AG04450 (cell line): ENCODE results near the gene FAM47E. TPM values are rescaled to one million over a fixed set of nuclear protein-coding genes. Genes with fewer than 3 reads are reported as not detected.

Source experiments
- CTCF ChIA-PET: fragments of 300-600, 350-600 bp; formaldehyde crosslinking; extraction: SDS; loops from one replicate; lab custom pipeline; 2022; ENCODE audit warnings: antibody characterized with exemption, inconsistent platforms; lab: Charles Lee
- POLR2A ChIA-PET: fragments of 350-600 bp; formaldehyde crosslinking; extraction: SDS; loops from one replicate; lab custom pipeline; 2021; ENCODE audit warnings: antibody characterized with exemption, inconsistent platforms; lab: Yijun Ruan, JAX
- DNase-seq: peaks from one replicate; pipeline ENCODE4 v3.0.0-alpha.2; 2011; ENCODE audit warnings: low read depth, low spot score
- H3K27ac ChIP-seq: one replicate; pipeline ENCODE4 v1.5.1; 2012; ENCODE audit warnings: low read depth, low read length, control low read depth
- H3K27me3 ChIP-seq: one replicate; pipeline ENCODE4 v1.6.0; 2012; ENCODE audit warnings: low read length; ENCODE audit not compliant: control insufficient read depth, insufficient read depth
- H3K4me3 ChIP-seq: 2 replicates; pipeline ENCODE4 v1.5.1; 2011; ENCODE audit warnings: mild to moderate bottlenecking, low read depth, low read length, control low read depth
- H3K9me3 ChIP-seq: 2 replicates; pipeline ENCODE4 v1.5.1; 2012; ENCODE audit warnings: low read length; ENCODE audit not compliant: control insufficient read depth, insufficient read depth
- polyA plus RNA-seq: library from polyadenylated mRNA; depleted of rRNA; stranded (reverse); fragments of >200 nt; gene quantifications from 2 replicates; pipeline ENCODE4 v1.2.3, GENCODE V29; 2011
- TF ChIP-seq, protein P1 (sequence below): IDR thresholded peaks from 2 replicates; pipeline ENCODE4 v1.5.1; 2011; ENCODE audit warnings: low read depth, low read length, control low read depth, inconsistent platforms

The FAM47E gene
- polyA plus RNA-seq, 1 experiment = 0.06 TPM

DNA sequence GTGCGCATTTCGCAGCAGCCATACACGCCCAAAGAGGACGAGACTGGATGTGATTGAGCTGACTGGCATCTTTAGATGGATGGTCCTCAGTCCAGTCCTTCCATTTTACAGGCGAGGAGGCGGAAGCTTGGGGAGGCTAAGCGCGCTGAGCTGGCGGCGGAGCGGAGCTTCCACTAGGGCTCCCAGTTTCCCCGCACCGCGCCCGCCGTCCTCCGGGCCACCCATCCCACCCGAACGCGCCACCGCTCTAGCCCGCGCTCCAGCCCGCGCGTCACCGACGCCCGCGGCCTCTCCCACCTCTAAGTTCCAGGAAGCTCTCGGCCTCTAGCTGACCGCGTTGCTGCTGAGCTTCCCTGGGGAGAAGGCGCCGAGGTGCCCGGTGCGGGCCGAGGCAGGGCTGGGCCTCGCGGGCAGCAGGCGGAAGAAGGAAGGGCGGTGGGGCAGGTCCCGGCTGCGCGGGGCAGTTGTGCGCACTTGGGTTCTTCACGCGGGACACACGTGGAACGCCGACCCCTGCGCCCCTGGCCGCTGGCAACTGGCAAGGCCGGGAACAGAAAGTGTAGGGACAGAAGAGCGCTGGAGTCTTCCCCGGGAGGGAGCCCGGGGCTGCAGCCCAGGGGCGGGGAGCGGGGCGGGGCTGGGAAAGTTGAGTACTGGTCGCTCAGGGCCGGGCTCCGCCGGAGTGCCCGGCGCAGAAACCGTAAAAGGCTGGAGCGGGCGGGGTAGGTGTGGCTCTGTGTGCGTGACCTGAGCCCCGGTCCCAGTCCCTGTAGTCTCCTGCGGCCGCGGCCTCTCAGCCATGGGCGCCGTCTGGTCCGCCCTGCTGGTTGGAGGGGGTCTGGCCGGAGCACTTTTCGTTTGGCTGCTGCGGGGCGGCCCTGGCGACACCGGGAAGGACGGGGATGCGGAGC, 54.7 kb downstream of the FAM47E start, which contains the start of gene STBD1:
STBD1 (plus strand) TSS at position 763 of the 911 bp plus-strand sequence; CDS start at position 800, 37 bp downstream.
- peak; percentile 15 for DNase-seq
- ChIA-PET POLR2A (interaction anchor here (0.6 to 1.2 kb wide), 3 partner anchors 98 to 451 kb away, joined by 3 to 4 read pairs (median 3); no protein-coding TSS in a partner anchor), CTCF (interaction anchor here (1.5 to 4.0 kb wide), 4 partner anchors 10 to 126 kb away, joined by 6 to 63 read pairs (median 7); no protein-coding TSS in a partner anchor)

DNA sequence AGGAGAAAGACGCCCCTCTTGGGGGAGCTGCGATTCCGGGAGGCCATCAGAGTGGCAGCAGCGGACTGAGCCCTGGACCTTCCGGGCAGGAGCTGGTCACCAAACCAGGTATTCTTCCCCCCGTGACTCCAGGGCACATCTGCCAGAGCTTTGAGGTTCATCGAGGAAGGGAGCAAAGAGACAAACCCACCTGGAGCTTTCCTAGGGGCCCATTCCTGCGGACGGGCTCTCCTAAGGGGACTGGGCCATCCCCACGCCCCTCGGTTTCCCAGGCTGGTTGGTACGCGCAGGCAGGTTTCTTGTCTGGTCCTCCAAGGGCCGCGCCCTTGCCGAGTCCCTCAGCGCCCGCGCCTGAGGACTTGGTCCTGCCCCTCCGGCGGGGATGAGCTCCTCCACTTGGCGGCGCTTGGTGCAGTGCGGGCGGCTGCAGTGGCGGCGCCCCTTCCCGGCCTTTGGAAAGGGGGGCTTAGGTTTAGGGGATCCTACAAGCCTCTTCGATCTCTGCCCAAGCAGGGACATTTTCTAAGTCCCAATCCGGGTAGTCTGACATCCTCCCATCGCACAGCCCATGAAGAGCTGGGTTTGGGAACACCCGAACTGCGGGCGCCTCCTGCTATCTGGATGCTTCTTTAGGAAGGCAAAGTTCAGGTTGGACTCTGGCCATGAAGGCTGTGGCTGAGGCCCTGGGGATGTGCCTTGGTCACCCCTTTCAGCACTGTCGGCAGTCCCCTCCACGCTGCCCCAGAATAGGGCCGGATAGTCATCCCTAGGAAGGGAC, 55.5 kb downstream of the FAM47E start:
- Histone ChIP-seq H3K4me3 (peak overlapping the region; percentile 77), H3K9me3 (no peaks in the 10 kb centered on the region; the same call in 1 of the 2 replicates), H3K27me3 (no peaks in the 10 kb centered on the region), H3K27ac (no peak overlapping the region)
- ChIA-PET POLR2A (no interaction called here), CTCF (interaction anchor here (0.5 to 4.0 kb wide), 5 partner anchors 9 to 187 kb away, joined by 3 to 63 read pairs (median 6); no protein-coding TSS in a partner anchor)
- TF ChIP-seq, protein P1, sequence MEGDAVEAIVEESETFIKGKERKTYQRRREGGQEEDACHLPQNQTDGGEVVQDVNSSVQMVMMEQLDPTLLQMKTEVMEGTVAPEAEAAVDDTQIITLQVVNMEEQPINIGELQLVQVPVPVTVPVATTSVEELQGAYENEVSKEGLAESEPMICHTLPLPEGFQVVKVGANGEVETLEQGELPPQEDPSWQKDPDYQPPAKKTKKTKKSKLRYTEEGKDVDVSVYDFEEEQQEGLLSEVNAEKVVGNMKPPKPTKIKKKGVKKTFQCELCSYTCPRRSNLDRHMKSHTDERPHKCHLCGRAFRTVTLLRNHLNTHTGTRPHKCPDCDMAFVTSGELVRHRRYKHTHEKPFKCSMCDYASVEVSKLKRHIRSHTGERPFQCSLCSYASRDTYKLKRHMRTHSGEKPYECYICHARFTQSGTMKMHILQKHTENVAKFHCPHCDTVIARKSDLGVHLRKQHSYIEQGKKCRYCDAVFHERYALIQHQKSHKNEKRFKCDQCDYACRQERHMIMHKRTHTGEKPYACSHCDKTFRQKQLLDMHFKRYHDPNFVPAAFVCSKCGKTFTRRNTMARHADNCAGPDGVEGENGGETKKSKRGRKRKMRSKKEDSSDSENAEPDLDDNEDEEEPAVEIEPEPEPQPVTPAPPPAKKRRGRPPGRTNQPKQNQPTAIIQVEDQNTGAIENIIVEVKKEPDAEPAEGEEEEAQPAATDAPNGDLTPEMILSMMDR = peak; percentile 47
- no peak for DNase-seq

More for the DNA sequence above, 54.7 kb downstream of the FAM47E start, which contains the start of gene STBD1:
- peak within 1 kb of the TSS; percentile 47 for H3K27ac ChIP-seq
- H3K4me3 ChIP-seq = peak within 1 kb of the TSS; percentile 77
- no peaks in the 10 kb centered on the region; the same call in 1 of the 2 replicates for H3K9me3 ChIP-seq
- H3K27me3 ChIP-seq = no peaks in the 10 kb centered on the region
- TF ChIP-seq, protein P1 = no peak

DNA sequence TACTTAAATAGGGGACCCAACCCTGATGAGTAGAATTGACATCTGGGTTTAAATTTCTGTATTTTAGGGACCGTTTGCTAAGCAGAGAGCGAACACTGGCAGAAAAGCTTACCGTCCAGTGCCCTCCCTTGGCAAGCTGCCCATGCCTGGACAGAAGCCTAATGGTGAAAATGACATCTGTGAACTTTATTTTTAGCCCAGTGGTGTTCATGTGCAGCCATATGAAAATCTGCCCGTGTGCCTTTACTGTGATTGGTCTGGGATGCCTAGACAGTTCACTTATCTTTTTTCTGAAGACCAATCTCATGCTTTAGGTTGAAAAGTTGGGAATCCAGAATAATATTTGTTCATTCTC, 56.1 kb downstream of the FAM47E start:
- TF ChIP-seq, protein P1 = no peak
- CTCF ChIA-PET = interaction anchor here (0.5 to 4.0 kb wide), 6 partner anchors 9 to 708 kb away, joined by 3 to 63 read pairs (median 6); no protein-coding TSS in a partner anchor
- Histone ChIP-seq H3K9me3 (no peaks in the 10 kb centered on the region; the same call in 1 of the 2 replicates), H3K27me3 (no peaks in the 10 kb centered on the region), H3K27ac (no peak overlapping the region), H3K4me3 (peak overlapping the region; percentile 77)
- no peak for DNase-seq
- POLR2A ChIA-PET = no interaction called here

DNA sequence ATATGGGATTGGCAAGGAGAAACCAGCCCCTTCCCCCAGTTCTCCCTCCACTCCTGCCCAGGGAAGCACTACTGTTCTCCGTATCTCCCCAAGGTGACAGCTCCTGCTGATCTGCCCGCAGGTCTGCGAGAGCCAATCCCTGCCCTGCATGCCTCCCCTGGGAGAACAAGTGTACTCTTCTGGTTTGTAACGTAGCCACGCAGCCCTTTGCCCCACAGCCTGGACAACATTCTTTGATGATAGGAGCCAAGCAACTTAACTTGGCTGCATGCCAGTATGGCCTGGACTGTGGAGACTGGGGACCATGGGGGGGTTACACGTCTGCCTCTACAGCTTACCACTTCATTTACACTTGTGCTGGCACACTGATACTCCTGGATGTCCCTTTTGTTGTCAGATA, 57.0 kb downstream of the FAM47E start:
- POLR2A ChIA-PET = no interaction called here
- Histone ChIP-seq H3K9me3 (no peaks in the 10 kb centered on the region; the same call in 1 of the 2 replicates), H3K27me3 (no peaks in the 10 kb centered on the region), H3K27ac (no peak overlapping the region), H3K4me3 (no peak overlapping the region)
- DNase-seq = no peak
- TF ChIP-seq, protein P1 = no peak
- CTCF ChIA-PET = interaction anchor here (0.5 to 4.0 kb wide), 3 partner anchors 10 to 128 kb away, joined by 4 to 63 read pairs (median 8); no protein-coding TSS in a partner anchor
